ENCODE data around the gene UBE2QL1.

Gene UBE2QL1

GRCh38 chr5:6455571-6456200, 7.0 kb downstream of the UBE2QL1 start:
- no peak for DNase-seq (ENCODE audit: low spot score)
- no peak for TF ChIP-seq CTCF (IDR thresholded peaks at IDR 0.05; ENCODE audit: extremely low read depth, missing control alignments)

GRCh38 chr5:6456766-6457370, 8.2 kb downstream of the UBE2QL1 start:
- no peak for DNase-seq (ENCODE audit: low spot score)
- no peak for TF ChIP-seq CTCF (IDR thresholded peaks at IDR 0.05; ENCODE audit: extremely low read depth, missing control alignments)

- no peak for TF ChIP-seq CTCF (IDR thresholded peaks at IDR 0.05; ENCODE audit: extremely low read depth, missing control alignments)
- DNase-seq (ENCODE audit: low spot score): no peak
Measured at GRCh38 chr5:6457592-6457991, 8.9 kb downstream of the UBE2QL1 start.

- no peak for TF ChIP-seq CTCF (IDR thresholded peaks at IDR 0.05; ENCODE audit: extremely low read depth, missing control alignments)
- DNase-seq (ENCODE audit: low spot score): no peak
Measured at GRCh38 chr5:6458833-6459232, 10.2 kb downstream of the UBE2QL1 start.

- no peak for TF ChIP-seq CTCF (IDR thresholded peaks at IDR 0.05; ENCODE audit: extremely low read depth, missing control alignments)
- DNase-seq (ENCODE audit: low spot score): no peak
Measured at GRCh38 chr5:6459896-6460295, 11.2 kb downstream of the UBE2QL1 start.

- DNase-seq (ENCODE audit: low spot score): no peak
- TF ChIP-seq CTCF (IDR thresholded peaks at IDR 0.05; ENCODE audit: extremely low read depth, missing control alignments): no peak
Measured at GRCh38 chr5:6461006-6461405, 12.3 kb downstream of the UBE2QL1 start.

- TF ChIP-seq CTCF (IDR thresholded peaks at IDR 0.05; ENCODE audit: extremely low read depth, missing control alignments): no peak
Measured at GRCh38 chr5:6461793-6462650, 13.4 kb downstream of the UBE2QL1 start.

More at GRCh38 chr5:6461793-6462650, 13.4 kb downstream of the UBE2QL1 start:
- DNase-seq (ENCODE audit: low spot score): no peak

All from GM20000 (cell line).